SKM-1 treated with dmso at 0.1 percent for 144 hours (cell line): Measurements from ENCODE around the gene RAD9A.
"Not testable (repeated sequence)": the region's sequence is repeated elsewhere in the genome, so short reads cannot be mapped to it uniquely, and the experiment has no call there.

Experiments used
- DNase-seq: peaks from one replicate; lab custom pipeline; 2025; ENCODE audit not compliant: unreplicated experiment; lab: John Stamatoyannopoulos, UW

RAD9A gene

DNA sequence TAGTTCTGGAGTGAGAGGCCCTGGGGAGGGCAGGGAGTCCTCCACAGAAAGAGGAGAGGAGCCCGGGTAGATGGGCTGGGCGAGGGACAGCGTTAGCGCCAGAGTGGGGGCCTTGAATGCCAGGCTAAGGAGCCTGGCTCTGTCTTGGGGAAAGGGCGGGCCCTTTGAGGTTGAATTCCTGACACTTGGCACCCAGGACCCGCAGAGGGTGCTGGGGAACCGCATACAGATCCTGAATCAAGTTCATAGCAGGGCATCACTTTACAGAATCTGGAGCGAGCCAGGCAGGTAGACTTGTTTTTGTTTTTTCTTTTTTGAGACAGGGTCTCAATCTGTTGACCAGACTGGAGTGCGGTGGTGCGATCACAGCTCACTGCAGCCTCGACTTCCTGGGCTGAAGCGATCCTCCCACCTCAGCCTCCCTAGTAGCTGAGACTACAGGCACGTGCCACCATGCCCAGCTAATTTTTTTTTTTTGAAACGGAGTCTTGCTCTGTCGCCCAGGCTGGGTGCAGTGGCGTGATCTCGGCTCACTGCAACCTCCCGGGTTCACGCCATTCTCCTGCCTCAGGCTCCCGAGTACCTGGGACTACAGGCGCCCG, 29.7 kb downstream of the RAD9A start:
- no peak for DNase-seq

DNA sequence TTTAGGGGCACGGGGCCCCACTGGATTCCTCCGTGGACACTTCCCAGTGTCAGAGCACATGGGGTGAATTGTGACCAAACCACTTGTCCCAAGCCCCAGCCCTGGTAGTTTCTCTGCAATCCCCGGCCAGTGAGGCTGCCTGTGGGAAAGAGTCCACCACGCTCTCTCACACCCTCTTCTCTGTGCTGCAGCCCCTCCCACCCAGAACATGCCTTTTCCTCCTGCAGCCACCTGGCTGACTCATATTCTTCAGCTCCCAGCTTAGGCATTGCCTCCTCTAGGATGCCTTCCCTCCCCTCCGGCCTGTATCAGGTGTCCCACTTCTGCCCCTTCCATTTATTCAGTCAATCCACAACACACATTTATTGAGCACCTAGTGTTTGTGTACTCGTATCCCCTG, 31.1 kb downstream of the RAD9A start:
- DNase-seq, result no peak

DNA sequence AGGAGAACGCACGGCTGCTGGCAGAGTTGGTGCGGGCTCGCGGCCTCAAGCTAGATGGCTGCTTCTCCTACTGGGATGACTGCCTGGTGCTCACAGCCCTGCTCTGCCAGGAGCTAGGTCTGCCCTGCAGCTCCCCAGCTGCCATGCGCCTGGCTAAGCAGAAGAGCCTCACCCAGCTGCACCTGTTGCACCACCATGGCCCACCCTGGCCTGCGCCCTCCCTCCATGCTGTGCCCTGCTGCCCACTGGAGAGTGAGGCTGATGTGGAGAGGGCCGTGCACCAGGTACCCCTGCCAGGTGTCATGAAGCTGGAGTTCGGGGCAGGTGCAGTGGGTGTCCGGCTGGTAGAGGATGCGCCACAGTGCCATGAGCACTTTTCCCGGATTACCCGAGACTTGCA, 31.7 kb downstream of the RAD9A start:
- no peak for DNase-seq

DNA sequence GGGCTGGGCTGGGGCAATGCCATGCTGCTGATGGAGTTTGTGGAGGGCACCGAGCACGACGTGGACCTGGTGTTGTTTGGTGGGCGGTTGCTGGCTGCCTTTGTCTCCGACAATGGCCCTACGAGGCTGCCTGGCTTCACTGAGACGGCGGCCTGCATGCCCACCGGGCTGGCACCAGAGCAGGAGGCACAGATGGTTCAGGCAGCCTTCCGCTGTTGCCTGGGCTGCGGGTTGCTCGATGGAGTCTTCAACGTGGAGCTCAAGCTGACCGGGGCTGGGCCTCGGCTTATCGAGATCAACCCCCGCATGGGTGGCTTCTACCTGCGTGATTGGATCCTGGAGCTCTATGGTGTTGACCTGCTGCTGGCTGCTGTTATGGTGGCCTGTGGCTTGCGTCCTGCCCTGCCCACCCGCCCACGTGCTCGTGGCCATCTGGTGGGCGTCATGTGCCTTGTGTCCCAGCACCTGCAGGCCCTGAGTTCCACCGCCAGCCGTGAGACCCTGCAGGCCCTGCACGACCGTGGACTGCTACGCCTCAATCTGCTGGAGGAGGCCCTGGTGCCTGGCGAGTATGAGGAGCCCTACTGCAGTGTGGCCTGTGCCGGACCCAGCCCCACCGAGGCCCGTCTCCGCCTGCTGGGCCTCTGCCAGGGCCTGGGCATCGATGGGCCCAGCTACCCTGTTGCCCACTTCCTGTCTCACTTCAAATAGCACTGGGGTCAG, 32.3 kb downstream of the RAD9A start:
- no peak for DNase-seq

DNA sequence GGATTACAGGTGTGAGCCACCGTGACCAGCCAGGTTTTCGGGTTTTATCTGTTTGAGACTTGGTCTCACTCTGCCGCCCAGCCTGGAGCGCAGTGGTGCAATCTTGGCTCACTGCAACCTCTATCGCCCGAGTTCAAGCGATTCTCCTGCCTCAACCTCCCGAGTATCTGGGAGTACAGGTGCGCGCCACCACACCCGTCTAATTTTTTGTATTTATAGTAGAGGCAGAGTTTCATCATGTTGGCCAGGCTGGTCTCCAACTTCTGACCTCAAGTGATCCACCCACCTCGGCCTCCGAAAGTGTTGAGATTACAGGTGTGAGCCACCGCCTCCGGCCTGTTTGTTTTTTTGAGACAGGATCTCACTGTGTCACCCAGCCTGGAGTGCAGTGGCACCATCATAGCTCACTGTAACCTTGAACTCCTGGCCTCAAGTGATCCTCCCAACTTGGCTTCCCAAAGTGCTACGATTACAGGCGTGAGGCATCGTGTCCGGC, 35.6 kb downstream of the RAD9A start:
- DNase-seq, result not testable (repeated sequence)

DNA sequence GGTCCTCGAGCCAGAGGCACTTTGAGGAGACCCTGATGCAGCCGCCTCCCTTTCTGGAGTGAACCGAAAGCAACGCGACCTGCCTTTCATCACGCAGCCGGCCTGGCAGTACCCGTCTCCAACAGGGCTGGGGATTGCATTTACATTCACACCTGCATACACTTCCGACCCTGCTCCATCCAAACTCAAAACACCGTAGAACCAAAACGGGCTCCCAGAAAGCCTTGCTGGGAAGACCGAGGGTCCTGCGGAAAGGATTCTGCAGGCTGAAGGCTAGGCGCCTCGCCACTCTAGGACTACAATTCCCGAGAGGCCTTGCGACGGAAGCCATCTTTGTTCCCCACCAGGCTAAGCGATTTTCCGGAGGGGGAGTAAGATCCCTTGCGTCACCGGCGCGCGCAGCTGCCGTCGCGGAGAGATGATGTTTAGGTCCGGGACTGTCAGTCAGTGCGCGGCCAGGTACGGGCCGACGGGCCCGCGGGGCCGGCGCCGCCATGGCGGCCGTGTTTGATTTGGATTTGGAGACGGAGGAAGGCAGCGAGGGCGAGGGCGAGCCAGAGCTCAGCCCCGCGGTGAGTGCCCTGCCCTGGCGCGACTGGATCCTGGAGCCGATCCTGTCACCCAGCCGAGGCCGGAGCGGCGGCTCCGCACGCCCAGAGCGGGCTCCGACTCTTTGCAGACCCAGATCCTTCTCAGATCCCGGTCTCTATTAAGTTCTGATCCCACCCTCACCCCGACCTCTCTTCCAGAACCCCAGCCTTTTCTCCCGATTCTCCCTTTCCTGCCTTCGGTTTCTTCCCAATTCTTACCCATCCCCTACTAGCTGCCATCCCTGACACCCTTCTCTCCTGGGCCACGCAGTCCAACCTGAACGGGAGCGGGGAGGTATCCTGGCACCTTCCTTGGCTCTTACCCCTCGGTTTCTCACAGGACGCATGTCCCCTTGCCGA, 36.5 kb downstream of the RAD9A start, which contains the start of gene RPS6KB2:
TSS of gene RPS6KB2 (plus strand) at position 443 of the 950 bp plus-strand sequence. CDS start at position 495, 52 bp downstream.
- DNase-seq, result peak; percentile 93

DNA sequence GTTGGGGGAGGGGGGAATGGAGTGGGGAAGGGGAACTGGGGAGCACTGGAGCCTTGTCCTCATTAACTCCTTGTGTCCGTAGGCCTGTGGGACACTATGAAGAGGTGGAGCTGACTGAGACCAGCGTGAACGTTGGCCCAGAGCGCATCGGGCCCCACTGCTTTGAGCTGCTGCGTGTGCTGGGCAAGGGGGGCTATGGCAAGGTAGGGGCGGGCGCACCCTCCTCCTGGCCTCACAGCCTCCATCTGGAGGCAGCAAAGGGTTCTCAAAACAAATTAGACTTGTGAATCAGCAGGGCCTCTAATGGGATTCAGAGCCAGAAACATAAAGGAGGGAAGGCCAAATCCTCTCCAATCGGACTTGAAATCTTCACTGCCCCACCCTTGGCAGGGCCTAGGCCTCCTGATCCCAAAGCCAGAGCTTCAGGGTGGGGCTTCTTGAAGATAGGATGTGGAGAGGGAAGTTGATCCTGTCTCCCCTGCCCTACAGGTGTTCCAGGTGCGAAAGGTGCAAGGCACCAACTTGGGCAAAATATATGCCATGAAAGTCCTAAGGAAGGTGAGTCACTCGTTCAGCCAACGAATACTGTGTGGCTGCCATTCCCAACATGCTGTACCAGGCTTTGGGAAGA, 37.4 kb downstream of the RAD9A start:
- no peak for DNase-seq

DNA sequence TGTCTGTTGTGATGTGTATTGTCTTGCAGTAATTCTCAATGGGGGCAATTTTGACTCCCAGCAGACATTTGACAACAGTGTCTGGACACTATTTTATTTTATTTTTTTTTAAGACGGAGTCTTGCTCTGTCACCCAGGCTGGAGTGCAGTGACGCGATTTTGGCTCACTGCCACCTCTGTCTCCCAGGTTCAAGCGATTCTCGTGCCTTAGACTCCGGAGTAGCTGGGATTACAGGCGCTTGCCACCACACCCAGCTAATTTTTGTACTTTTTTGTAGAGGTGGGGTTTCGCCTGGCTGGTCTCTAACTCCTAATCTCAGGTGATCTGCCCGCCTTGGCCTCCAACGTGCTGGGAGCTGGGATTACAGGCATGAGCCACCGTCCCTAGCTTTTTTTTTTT, 37.9 kb downstream of the RAD9A start:
- no peak for DNase-seq

DNA sequence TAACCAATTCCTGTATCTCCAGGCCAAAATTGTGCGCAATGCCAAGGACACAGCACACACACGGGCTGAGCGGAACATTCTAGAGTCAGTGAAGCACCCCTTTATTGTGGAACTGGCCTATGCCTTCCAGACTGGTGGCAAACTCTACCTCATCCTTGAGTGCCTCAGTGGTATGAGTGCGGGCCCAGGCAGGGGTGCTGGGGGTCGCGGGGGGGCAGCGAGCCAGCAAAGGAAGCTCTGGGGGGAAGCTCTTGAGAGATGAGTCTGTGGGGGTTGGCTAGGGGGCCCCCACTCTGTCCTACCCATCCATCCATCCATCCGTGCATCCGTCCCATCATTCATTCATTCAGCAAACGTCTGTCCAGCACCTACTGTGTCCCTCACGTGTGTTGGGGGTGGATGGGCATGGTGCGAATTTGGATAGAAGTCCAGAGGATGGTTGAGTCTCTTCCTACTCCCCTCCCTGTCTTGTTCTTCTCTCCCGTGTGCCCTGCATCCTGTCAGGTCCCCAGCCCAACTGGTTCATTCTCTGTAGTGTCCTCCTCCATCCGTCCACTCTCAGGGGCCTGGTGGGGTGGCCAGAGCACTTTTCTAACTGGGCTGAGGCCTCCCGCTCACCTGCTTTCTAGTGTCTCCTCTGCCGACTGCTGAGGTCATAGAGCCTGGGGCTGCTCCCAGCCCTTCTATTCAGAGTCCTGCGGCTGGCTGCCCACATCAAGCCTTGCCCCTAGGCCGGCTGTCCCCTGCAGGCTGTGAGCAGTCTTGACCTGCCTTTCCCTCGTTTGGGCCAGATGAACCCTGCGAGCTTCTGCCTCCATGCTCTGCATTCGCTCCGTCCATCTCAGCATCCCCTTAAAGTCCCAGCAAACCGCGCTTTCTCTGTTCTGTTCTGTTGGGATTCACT, 39.8 kb downstream of the RAD9A start:
- no peak for DNase-seq

DNA sequence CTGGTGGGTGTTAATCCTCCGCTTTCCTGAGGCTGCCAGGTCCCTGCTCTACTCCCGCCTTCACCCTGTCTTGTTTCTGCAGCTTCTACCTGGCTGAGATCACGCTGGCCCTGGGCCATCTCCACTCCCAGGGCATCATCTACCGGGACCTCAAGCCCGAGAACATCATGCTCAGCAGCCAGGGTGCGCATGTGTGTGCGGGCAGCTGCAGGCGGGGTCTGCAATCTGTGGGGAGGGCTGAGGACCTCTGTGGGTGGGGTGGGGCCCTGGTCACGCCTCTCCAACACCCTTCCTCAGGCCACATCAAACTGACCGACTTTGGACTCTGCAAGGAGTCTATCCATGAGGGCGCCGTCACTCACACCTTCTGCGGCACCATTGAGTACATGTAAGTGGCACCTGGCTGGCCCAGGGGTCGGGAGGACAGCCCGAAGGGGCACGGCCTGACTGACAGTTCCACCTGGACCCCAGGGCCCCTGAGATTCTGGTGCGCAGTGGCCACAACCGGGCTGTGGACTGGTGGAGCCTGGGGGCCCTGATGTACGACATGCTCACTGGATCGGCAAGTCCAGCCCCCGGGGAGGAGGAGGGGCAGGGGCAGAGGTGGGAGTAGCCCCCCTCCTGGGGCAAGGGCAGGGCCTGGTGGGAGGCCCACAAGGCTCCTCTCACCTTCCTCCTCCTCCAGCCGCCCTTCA, 41.0 kb downstream of the RAD9A start:
- DNase-seq, result no peak

DNA sequence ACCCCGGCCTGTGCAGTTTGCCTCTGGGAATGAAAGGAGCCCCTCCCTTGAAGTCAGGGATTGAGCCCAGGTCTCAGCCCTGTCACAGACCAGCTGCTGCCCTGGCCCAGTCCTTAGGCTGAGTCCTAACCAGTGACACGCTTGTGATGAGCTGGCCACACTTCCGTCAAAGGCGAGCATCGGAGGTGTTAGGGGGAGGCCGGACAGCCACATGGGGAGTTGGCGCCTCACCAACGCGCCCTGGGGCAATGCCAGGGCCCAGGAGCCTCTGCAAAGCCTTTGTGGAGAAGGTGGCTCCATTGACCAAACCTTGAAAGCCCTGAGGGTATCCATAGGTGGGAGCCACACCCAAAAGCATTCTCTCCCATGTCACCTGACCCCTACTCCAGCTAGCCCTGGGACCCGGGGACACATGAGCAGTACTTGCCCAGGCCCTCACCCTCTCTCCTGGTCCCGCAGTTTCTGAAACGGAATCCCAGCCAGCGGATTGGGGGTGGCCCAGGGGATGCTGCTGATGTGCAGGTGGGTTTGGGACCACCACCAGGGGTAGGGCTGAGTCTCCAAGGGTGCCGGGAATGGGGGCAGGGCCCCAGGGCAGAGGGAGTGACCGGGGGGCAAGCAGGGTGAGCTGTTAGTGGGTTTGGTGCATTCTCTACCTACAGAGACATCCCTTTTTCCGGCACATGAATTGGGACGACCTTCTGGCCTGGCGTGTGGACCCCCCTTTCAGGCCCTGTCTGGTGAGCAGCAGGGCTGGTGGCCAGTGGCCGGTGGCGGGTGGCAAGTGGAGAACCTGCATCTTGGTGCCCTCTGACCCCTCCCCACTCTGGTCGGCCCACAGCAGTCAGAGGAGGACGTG, 42.0 kb downstream of the RAD9A start:
- DNase-seq, result no peak

DNA sequence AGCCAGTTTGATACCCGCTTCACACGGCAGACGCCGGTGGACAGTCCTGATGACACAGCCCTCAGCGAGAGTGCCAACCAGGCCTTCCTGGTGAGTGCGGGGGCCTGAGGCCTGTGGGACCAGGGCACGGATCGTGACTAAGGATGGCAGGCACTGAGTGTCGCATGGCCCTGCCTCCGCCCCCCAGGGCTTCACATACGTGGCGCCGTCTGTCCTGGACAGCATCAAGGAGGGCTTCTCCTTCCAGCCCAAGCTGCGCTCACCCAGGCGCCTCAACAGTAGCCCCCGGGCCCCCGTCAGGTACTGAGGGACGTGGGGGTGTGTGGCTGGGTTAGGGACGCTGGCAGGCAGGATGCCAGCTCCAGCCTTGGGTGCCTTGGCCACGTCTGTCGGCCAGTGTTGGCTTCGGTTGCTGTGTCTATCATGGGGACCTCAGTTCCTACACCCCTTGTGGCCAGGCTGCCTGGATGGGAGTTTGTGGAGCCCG, 42.7 kb downstream of the RAD9A start:
- no peak for DNase-seq

DNA sequence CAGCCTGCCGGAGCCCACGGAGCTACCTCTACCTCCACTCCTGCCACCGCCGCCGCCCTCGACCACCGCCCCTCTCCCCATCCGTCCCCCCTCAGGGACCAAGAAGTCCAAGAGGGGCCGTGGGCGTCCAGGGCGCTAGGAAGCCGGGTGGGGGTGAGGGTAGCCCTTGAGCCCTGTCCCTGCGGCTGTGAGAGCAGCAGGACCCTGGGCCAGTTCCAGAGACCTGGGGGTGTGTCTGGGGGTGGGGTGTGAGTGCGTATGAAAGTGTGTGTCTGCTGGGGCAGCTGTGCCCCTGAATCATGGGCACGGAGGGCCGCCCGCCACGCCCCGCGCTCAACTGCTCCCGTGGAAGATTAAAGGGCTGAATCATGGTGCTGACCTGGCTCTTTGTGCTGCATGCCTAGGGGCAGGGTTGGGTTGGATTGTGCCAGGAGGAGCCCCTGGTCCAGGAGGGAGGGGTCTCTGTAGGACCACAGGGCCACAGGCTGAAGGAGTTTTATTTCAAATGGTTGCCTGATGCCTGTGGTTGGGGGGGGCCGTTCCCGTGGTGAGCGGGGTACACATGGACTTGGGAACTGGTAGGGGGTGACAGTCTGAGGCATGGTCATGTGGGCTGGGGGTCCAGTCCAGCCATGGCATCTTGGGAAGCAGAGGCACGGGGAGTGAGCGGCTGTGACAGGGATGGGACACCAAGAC, 43.4 kb downstream of the RAD9A start:
- no peak for DNase-seq

DNA sequence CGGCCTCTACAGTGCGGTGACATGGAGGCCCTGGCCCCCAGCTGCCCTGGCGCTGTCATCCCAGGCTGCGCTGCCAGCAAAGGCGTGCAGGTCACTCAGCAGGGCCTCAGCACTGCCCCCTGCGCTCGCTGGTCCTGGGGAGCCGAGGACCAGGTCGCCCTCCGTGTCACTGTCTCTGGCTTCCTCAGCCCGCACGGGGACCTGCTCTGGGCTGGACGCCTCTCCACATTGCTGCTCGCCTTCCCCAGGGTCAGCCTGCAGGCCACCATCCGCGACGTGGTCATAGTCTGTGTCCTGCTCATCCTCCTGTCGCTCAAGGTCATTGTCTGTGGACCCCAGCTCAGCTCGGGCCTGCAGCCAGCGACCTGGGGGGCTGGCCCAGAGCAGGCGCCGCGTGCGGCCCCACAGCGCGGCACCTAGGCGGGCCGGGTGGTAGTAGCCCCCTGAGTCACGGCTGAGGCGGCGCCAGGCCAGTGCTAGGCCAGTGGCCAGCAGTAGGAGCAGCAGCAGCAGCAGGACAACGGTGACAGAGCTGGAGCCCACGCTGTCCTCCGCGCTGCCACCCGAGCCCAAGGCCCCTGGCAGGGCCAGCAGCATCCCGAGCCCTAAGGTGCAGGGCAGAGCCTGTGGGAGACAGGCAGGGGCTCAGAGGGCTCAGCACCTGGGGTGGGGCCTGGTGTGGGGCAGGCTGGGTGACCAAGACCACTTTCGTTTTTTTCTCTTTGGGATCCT, 44.1 kb downstream of the RAD9A start:
- no peak for DNase-seq

DNA sequence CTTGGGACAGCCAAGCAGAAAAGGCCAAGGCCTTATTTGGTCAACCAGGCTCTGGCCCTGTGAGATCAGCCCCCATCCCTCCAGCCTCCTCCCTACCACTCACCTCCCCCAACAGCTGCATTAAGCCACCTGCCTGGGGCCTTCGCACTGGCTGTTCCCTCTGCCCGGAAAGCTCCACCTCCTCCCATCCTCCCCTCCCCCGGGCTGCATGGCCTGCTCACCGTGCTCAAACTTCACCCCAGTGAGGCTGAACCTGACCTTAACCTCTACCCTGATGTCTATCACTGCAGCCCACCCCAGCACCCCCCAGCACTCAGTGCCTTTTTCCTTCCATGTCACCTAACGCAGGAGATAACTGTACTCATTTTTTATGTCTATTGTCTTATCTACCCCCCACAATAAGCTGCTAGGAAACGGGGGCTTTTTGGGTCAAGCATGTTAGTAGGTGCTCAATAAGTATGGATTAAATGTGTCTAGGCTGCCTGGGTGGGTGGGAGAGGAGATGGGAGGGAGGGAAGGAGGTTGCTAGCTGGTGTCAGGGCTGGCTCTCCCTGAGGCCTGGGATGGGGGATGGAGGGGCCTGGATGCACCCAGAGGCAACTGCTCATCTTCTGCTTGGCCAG, 44.8 kb downstream of the RAD9A start:
- DNase-seq, result no peak

DNA sequence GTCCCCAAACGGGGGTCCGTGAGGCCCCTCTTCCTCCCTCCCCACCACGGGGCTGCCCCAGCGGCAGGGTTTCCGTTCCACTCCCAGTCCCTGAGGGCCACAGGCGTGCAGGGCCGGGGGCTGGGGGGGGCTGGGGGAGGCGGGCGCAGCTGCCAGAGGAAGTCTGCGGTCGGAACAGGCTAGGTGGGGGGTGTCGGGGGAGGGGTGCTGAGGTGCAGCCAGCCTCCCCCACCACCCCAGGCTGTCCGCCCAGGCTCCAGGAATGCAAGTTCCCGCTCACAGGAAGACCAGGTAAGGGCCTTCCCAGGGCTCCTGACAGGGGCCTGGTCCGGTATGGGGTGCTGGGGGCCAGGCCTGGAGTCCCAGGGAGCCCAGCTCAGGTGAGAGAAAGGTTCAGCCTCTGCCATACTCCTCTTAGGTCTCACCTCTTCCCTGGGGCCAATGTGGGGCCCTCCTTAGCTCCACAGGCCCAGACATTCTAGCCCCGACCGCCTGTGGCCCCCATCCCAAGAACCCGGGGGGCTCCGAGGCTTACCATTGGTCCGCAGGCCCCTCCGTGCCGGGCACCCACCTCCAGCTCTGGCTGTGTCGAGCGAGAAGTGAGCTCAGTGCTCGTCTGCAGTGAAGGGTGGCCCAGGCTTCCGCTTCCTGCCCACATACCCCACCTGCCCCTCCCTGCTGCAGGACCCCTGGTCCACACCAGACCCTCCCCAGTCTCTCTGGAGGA, 45.5 kb downstream of the RAD9A start, which contains the start of gene PTPRCAP:
TSS of gene PTPRCAP (minus strand) at position 601 of the 727 bp plus-strand sequence. CDS start at position 538, 63 bp downstream.
- no peak for DNase-seq
